Cardiac fibroblast (primary cell): ENCODE data around the gene SLC6A17.

ENCODE experiments used
- DNase-seq, 2 donors: peaks; one replicate each; pipeline versions ENCODE4 v3.0.0 to v3.0.0-alpha.2; 2010; ENCODE audit warnings: low read depth in 2 of 2
- H3K4me3 ChIP-seq, 2 donors: replicated peaks in 1 of 2; 1 replicate in 1 of 2; 2 replicates in 1 of 2; pipeline ENCODE4 v1.5.1; 2011; ENCODE audit warnings: low read depth in 2 of 2, low read length in 2 of 2, mild to moderate bottlenecking in 2 of 2, moderate library complexity in 1 of 2
- CTCF ChIP-seq: IDR thresholded peaks from one replicate; pipeline ENCODE4 v1.5.1; 2011; ENCODE audit warnings: low read depth, mild to moderate bottlenecking, low read length, inconsistent platforms

SLC6A17 gene

GRCh38 chr1:110223127-110223526 is 72.8 kb downstream of the SLC6A17 start:
- DNase-seq = no peak
- H3K4me3 ChIP-seq = no peak overlapping the region
- TF ChIP-seq CTCF = no peak

GRCh38 chr1:110223581-110223980 is 73.3 kb downstream of the SLC6A17 start:
- H3K4me3 ChIP-seq = no peak overlapping the region
- DNase-seq = no peak
- no peak for TF ChIP-seq CTCF

- H3K4me3 ChIP-seq = no peak overlapping the region
- DNase-seq = no peak
- TF ChIP-seq CTCF = no peak
These were observed 74.1 kb downstream of the SLC6A17 start for GRCh38 chr1:110224240-110224995.

GRCh38 chr1:110225212-110225611 is 74.9 kb downstream of the SLC6A17 start:
- H3K4me3 ChIP-seq = no peak overlapping the region
- TF ChIP-seq CTCF = no peak
- DNase-seq = no peak

- H3K4me3 ChIP-seq = no peak overlapping the region
- no peak for DNase-seq
- TF ChIP-seq CTCF = no peak
These were observed 75.6 kb downstream of the SLC6A17 start for GRCh38 chr1:110225756-110226404.

- TF ChIP-seq CTCF = no peak
- no peak overlapping the region for H3K4me3 ChIP-seq
- DNase-seq = no peak
These were observed 77.5 kb downstream of the SLC6A17 start for GRCh38 chr1:110227774-110228173.

- TF ChIP-seq CTCF = no peak
- DNase-seq = no peak
- no peak overlapping the region for H3K4me3 ChIP-seq
These were observed 78.1 kb downstream of the SLC6A17 start for GRCh38 chr1:110228381-110228780.
